ENCODE results near the gene PKN2.
"Not testable (repeated sequence)": the region's sequence is repeated elsewhere in the genome, so short reads cannot be mapped to it uniquely, and the experiment has no call there.

Gene PKN2

GRCh38 chr1:88800382-88801051 is 116.4 kb downstream of the PKN2 start:
- DNase-seq = peak; percentile 47

GRCh38 chr1:88801575-88802208 is 117.6 kb downstream of the PKN2 start:
- DNase-seq = no peak

- DNase-seq = no peak
Observed at GRCh38 chr1:88802404-88802803, 118.3 kb downstream of the PKN2 start.

GRCh38 chr1:88802950-88803349 is 118.9 kb downstream of the PKN2 start:
- DNase-seq = no peak

- no peak for DNase-seq
Observed at GRCh38 chr1:88803444-88803843, 119.4 kb downstream of the PKN2 start.

GRCh38 chr1:88812366-88812765 is 128.3 kb downstream of the PKN2 start:
- DNase-seq = no peak

GRCh38 chr1:88813471-88813870 is 129.4 kb downstream of the PKN2 start:
- no peak for DNase-seq

GRCh38 chr1:88819642-88820041 is 135.6 kb downstream of the PKN2 start:
- DNase-seq = not testable (repeated sequence)

- no peak for DNase-seq
Observed at GRCh38 chr1:88825721-88826120, 141.6 kb downstream of the PKN2 start.

- DNase-seq = no peak
Observed at GRCh38 chr1:88847643-88848042, 163.6 kb downstream of the PKN2 start.

GRCh38 chr1:88851303-88852063 is 167.4 kb downstream of the PKN2 start:
- DNase-seq = no peak

GRCh38 chr1:88867743-88868521 is 183.9 kb downstream of the PKN2 start:
- peak; percentile 44 for DNase-seq

GRCh38 chr1:88869644-88870043 is 185.6 kb downstream of the PKN2 start:
- DNase-seq = not testable (repeated sequence)

GRCh38 chr1:88873737-88874349 is 189.8 kb downstream of the PKN2 start:
- no peak for DNase-seq

- DNase-seq = no peak
Observed at GRCh38 chr1:88875595-88875994, 191.5 kb downstream of the PKN2 start.

- no peak for DNase-seq
Observed at GRCh38 chr1:88876573-88877365, 192.7 kb downstream of the PKN2 start.

GRCh38 chr1:88877382-88877825 is 193.3 kb downstream of the PKN2 start:
- no peak for DNase-seq

GRCh38 chr1:88877911-88878310 is 193.8 kb downstream of the PKN2 start:
- no peak for DNase-seq

- no peak for DNase-seq
Observed at GRCh38 chr1:88878731-88879130, 194.7 kb downstream of the PKN2 start.

GRCh38 chr1:88880717-88881116 is 196.6 kb downstream of the PKN2 start:
- DNase-seq = not testable (repeated sequence)

GRCh38 chr1:88883156-88883555 is 199.1 kb downstream of the PKN2 start:
- no peak for DNase-seq
